Anterior cingulate cortex (tissue), 58 donors: ENCODE data around the gene BRF1.
A peak's percentile ranks its signal among the peaks of the same experiment; 100 is the strongest.
"Not testable (repeated sequence)": the region's sequence is repeated elsewhere in the genome, so short reads cannot be mapped to it uniquely, and the experiment has no call there.

Source experiments
- DNase-seq, 58 donors: peaks; one replicate each; lab custom pipeline; 2025; lab: John Stamatoyannopoulos, UW

The BRF1 gene

GRCh38 chr14:105297311-105297710 lies 3.5 kb downstream of the BRF1 start:
- not testable (repeated sequence) for DNase-seq

GRCh38 chr14:105294142-105294597 lies 6.6 kb downstream of the BRF1 start:
- peak in 32 of 58 donors; percentile 7 to 72 (median 48) for DNase-seq

DNA sequence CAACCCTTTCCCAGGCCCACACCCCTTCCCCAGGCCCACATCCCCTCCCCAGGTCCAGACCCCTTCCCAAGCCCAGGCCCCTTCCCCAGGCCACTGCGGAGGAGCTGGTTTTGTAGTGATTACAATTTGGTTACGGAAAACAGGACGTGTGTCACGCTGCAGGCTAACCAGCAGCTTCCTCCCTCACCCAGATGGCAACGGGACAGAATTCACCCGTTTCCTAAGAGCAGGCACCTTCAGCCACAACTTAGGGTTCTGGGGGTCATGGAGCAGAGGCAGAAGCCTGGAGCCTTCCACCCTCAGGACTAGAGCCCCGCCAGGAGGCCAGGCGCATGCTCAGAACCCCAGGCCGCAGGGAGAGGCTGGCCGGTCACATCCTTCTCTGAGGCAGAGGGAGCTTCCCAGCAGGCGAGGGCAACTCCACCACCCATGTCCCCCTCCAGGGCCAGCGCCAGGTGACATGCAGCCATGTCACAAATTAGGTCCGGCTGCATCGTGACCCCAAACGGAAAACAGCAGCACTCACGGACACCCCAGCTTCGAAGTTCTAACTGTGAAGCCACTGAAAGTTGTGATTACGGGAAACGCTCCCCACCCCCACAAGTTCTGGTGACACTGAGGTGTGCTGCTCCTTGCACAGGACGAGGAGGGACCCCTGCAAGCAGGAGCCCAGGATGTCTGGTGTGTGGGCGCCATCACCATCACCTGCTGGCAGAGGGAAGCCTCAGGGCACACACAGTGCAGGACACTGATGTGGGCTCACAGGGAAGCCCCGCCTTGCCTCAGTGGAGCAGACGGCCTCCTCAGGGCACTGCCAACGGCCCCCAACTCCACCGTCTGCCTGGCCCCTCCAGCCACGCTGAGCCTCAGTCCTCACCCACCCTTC lies 7.7 kb downstream of the BRF1 start:
- DNase-seq = no peak

DNA sequence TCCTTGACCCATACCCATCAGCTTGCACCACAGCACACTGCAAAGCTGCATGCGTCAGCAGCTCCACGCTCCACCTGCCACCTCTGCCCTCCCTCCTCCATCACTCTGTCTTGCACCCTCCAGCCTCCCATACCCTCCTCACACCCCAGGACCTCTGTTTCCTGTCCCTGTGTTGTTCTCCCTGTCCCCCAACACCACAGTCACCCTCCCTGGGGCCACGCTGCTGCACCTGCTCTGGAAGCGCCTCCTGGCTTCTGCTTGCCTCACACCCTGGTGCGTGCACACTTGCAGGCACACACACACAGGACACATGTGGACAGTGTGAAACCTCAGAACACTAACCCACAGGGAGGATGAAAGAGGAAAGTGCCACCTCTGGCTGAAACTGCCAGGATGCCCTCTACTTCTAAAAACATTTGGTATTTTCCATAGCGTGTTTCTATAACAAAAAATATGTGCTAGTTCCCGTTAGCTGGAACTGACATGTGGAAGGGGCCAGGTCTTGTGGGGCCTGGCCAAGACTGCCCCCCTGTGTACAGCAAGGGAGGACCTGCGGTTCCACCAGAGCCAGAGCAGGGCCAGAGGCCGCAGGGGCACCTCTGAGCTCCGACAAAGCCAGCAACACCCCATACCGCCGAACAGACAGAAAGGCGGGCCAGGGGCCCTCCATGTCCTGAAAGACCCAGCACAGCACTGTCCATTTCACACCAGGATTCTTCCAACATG lies 10.0 kb downstream of the BRF1 start:
- no peak for DNase-seq

- not testable (repeated sequence) for DNase-seq
These were observed 11.9 kb downstream of the BRF1 start for GRCh38 chr14:105288936-105289335.

- DNase-seq = no peak
These were observed 13.3 kb downstream of the BRF1 start for GRCh38 chr14:105287249-105288102.

GRCh38 chr14:105286759-105287144 lies 14.0 kb downstream of the BRF1 start:
- no peak for DNase-seq

DNA sequence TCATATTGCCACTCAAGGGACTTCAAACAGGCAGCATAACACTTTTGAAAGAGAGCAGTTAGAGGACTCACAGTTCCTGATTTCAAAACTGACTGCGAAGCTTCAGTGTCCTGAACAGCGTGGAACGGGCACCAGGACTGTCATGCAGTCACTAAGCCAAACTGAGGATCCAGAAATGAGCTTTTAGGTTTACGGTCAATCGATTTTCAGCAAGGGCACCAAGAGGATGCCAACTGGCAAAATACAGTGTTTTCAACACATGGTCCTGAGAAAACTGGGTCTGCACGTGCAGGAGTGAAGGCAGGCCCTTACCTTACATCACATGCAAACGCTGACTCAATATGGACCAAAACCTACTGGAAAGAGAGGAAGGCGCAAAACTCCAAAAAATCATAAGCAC lies 15.6 kb downstream of the BRF1 start:
- DNase-seq = no peak

- no peak for DNase-seq
These were observed 16.9 kb downstream of the BRF1 start for GRCh38 chr14:105283899-105284298.

DNA sequence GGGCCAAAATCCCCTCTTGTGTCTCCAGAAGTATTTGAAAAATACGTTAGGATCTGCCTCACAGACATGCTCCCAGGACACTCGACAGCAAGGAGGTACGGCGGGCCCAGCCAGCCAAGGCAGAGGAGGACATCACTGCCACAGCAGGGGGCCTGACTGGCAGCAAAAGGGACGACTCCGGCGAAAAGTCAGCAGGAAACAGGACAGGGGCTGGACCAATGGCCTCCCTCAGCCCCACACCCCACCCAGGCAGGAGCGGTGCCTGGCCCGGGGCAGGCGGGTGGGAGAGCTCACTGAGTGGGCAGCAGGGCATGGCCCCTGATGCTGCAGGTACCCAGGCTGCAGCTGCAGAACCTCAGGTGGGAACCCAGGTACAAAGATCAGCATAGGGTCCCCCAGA lies 17.8 kb downstream of the BRF1 start:
- DNase-seq = no peak

GRCh38 chr14:105282098-105282725 lies 18.6 kb downstream of the BRF1 start:
- DNase-seq = peak in 1 of 58 donors; percentile 4

GRCh38 chr14:105281371-105282097 lies 19.3 kb downstream of the BRF1 start:
- DNase-seq = peak in 12 of 58 donors; percentile 4 to 45 (median 33)

- no peak for DNase-seq
These were observed 20.3 kb downstream of the BRF1 start for GRCh38 chr14:105280525-105280924.

DNA sequence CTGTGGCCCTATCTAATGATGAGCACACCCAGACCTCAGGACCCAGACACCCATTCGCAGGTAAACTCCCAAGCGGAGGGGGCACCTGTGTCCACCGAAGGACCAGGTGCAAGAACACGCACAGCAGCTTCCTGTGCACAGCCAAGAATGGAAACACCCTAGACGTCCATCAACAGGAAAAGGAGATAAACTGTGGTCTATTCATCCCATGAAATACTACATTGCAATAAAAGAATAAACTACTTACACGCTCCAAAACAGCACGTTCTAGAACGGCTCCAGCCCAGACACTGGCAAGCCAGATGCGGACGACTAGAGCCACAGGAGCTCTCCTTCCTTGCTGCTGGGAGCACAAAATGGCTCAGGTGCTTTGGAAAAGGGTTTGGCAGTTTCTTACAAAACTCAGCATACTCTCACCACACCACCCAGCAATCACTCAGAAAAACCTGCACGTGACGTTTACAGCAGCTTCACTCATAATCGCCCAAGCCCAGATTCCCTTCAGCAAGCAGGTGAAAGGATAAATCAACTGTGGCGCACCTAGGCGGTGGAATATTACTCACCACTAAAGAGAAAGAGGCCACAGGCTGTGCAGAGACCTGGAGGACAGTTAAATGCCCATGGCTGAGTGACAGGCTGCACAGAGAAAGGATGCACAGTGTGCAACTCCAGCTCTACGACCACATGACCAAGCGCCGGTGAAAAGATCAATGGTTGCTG lies 21.0 kb downstream of the BRF1 start:
- DNase-seq = no peak

DNA sequence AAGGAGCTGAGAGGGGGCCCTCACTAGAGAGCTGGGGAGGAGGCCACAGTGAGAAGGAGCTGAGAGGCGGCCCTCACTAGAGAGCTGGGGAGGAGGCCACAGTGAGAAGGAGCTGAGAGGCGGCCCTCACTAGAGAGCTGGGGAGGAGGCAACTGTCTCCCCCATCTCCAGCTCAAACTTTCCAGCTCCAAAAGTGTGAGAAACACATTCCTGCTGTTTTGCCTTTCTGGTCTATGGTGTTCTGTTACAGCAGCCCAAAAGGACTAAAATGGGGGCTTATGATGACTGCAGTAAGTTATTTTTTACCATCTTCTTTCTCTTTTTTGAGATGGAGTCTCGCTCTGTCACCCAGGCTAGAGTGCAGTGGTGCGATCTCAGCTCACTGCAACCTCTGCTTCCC lies 23.4 kb downstream of the BRF1 start:
- not testable (repeated sequence) for DNase-seq

DNA sequence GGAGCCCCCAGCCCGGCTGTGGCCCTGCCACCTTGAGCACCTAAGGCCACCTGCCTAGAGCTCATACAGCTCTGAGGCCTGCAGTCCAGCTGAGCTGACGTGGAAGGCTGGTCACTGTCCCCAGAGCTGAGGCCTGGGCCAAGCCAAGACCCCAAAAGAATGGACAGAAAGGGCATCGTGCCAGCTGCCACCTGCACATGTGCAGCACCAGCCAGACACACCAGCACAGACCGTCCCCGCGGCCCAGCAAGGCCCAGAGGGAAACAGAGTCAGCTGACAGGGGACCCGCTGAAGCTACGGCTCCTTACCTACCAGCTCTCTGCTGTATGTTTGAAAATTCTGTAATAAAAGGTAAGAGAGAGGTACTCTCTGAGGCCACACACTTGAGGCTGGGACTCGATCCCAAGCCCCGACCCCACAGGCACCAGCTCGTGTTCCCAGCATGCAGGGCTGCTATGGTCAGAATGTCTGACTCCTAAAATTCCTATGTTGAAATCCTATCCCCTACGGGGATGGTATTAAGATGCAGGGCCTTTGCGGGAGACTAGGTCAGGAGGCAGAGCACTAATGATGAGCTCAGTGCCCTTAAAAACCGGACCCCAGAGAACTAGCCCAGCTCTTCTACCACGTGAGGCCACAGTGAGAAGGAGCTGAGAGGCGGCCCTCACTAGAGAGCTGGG lies 25.4 kb downstream of the BRF1 start:
- DNase-seq = no peak

GRCh38 chr14:105274637-105275036 lies 26.2 kb downstream of the BRF1 start:
- DNase-seq = no peak

GRCh38 chr14:105273062-105273461 lies 27.7 kb downstream of the BRF1 start:
- no peak for DNase-seq
